ENCODE measurements around the gene LDLRAP1. TPM values are rescaled to one million over a fixed set of nuclear protein-coding genes. Genes with fewer than 3 reads are reported as not detected.

Gene LDLRAP1
- total and polyA plus RNA-seq, 2 of the 4 experiments (the other 2 are of a cell fraction): 4.5 to 14.4 TPM

DNA sequence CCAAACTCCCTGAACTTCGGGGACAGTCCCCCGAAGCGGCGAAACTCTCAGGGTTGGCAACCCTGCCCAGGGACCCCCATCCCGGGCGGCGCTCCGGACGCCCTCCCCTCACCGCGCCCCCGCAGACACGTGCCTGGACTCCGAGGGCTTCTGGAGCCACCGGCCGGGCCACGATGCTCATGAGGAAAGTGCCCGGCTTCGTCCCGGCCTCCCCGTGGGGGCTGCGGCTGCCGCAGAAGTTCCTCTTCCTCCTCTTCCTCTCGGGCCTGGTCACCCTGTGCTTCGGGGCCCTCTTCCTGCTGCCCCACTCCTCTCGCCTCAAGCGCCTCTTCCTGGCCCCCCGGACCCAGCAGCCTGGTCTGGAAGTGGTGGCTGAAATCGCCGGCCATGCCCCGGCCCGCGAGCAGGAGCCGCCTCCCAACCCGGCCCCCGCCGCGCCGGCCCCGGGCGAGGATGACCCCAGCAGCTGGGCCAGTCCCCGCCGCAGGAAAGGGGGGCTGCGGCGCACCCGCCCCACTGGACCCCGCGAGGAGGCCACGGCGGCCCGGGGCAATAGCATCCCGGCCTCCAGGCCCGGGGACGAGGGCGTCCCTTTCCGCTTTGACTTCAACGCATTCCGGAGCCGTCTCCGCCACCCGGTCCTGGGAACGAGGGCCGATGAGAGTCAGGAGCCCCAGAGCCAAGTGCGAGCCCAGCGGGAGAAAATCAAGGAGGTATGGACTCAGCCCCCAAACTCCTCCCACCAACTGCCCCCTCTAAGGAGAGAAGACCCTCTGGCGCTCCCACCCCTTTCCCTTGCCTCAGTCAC lies 74.4 kb downstream of the LDLRAP1 start:
- Histone ChIP-seq H4K20me1 (ENCODE audit: insufficient read depth, low read length) (peaks cover 17% of the 10 kb centered on the region; the same call in 1 of the 2 replicates), H2BK120ac (ENCODE audit: low read depth, low read length) (0 out of 2 replicates have a peak overlapping the region, but pooled peaks have one; percentile 1), H2BK5ac (ENCODE audit: low read depth, low read length, poor library complexity, severe bottlenecking) (no peak overlapping the region), H3K14ac (replicated peaks; ENCODE audit: low read depth, low read length) (peak overlapping the region; percentile 37; the same call in 1 of the 2 replicates), H3K36me3 (ENCODE audit: control insufficient read depth, insufficient read depth, low read length) (no peaks in the 10 kb centered on the region; the same call in 1 of the 2 replicates), H2AFZ (replicated peaks; ENCODE audit: low read length, poor library complexity) (peak overlapping the region; percentile 67), H3K4me3 (ENCODE audit: insufficient read depth, low read depth, low read length) (peak overlapping the region; percentile 69), H3K4ac (ENCODE audit: low read depth, low read length) (peak overlapping the region; percentile 27), H3K27me3 (ENCODE audit: control insufficient read depth, insufficient read depth, low read length) (peaks cover 10% of the 10 kb centered on the region), H3K9ac (ENCODE audit: low read depth, low read length) (peak overlapping the region; percentile 73), H3K18ac (ENCODE audit: low read depth, low read length) (peak overlapping the region; percentile 24; the same call in 1 of the 2 replicates), H4K5ac (ENCODE audit: low read depth, low read length) (peak overlapping the region; percentile 9; the same call in 1 of the 2 replicates), H3K79me1 (ENCODE audit: low read depth in 1 of 2, low read length in 2 of 2) (peaks cover 5 to 19% of the 10 kb centered on the region in 2 experiments; a peak in 2 of 4 replicates), H2AK5ac (ENCODE audit: low read depth, low read length) (peak overlapping the region; percentile 84), H3K27ac (ENCODE audit: insufficient read depth, low read length) (peak overlapping the region; percentile 46), H4K91ac (ENCODE audit: insufficient read depth, low read depth, low read length) (no peak overlapping the region), H2BK15ac (ENCODE audit: low read depth, low read length) (no peak overlapping the region), H2BK20ac (ENCODE audit: low read depth, low read length) (no peak overlapping the region), H3K4me2 (ENCODE audit: low read depth, low read length) (peak overlapping the region; percentile 96), H3K4me1 (ENCODE audit: control insufficient read depth, insufficient read depth, low read length) (peaks cover 7% of the 10 kb centered on the region; the same call in 1 of the 2 replicates), H3K9me3 (ENCODE audit: control insufficient read depth, insufficient read depth, low read length) (no peaks in the 10 kb centered on the region), H2AK9ac (replicated peaks; ENCODE audit: low read depth, low read length, poor library complexity) (peak overlapping the region; percentile 62), H4K8ac (ENCODE audit: low read depth in 2 of 2, low read length in 2 of 2) (peak overlapping the region in 1 of 2 experiments; percentile 15; a peak in 1 of 4 replicates), H3K56ac (ENCODE audit: extremely low read depth, insufficient read depth, low read length) (no peak overlapping the region), H3K9me1 (ENCODE audit: insufficient read depth, low read length) (0 out of 2 replicates have a peak, but pooled peaks cover 2% of the 10 kb centered on the region), H3K23ac (ENCODE audit: low read depth, low read length) (peak overlapping the region; percentile 80; the same call in 1 of the 2 replicates)
- intact Hi-C loops (cut with micrococcal nuclease): loop anchor here (1.0 to 5.0 kb wide), 4 partner anchors 49 to 179 kb away; no protein-coding TSS in a partner anchor
- TF ChIP-seq MAZ (IDR thresholded peaks at IDR 0.05; ENCODE audit: borderline replicate concordance, low read depth, low read length) (no peak), MAFK (IDR thresholded peaks at IDR 0.05; ENCODE audit: low read depth, low read length) (no peak), MXI1 (IDR thresholded peaks at IDR 0.05; ENCODE audit: borderline replicate concordance, low read depth, low read length) (no peak; the same call in 1 of the 2 replicates), CTCF (conservative IDR thresholded peaks at IDR 0.05; ENCODE audit: low read depth, low read length) (no peak), CEBPB (IDR thresholded peaks at IDR 0.05; ENCODE audit: low read depth, low read length) (no peak), RCOR1 (IDR thresholded peaks at IDR 0.05; ENCODE audit: insufficient replicate concordance, low read length) (no peak), SMC3 (IDR thresholded peaks at IDR 0.05; ENCODE audit: low read depth, low read length) (no peak), NFE2L2 (IDR thresholded peaks at IDR 0.05; ENCODE audit: low read depth, low read length) (no peak), RFX5 (IDR thresholded peaks at IDR 0.05; ENCODE audit: low read depth, low read length) (no peak), FOS (IDR thresholded peaks at IDR 0.05; ENCODE audit: low read depth, low read length) (no peak), RAD21 (IDR thresholded peaks at IDR 0.05; ENCODE audit: low read length) (no peak), CHD1 (IDR thresholded peaks at IDR 0.05; ENCODE audit: low read depth, low read length) (no peak)
- TF ChIP-seq, protein P1, sequence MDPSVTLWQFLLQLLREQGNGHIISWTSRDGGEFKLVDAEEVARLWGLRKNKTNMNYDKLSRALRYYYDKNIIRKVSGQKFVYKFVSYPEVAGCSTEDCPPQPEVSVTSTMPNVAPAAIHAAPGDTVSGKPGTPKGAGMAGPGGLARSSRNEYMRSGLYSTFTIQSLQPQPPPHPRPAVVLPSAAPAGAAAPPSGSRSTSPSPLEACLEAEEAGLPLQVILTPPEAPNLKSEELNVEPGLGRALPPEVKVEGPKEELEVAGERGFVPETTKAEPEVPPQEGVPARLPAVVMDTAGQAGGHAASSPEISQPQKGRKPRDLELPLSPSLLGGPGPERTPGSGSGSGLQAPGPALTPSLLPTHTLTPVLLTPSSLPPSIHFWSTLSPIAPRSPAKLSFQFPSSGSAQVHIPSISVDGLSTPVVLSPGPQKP (IDR thresholded peaks at IDR 0.05; ENCODE audit: borderline replicate concordance, low read depth, low read length): no peak
- ChIA-PET CTCF (interaction anchor here (1.1 to 1.9 kb wide), 3 partner anchors 10 to 185 kb away, joined by 4 to 5 read pairs (median 5); no protein-coding TSS in a partner anchor), POLR2A (ENCODE audit: unreplicated experiment) (no interaction called here)
- no TSS peak for BruUV-seq (replicated peaks)
- WGBS, 2 experiments (ENCODE audit: extremely low coverage in 2 of 2, insufficient read length in 1 of 2): 21% methylated on average over 24 of the region's 66 CpGs; no CpG with 5 or more reads in 1 of the 2 experiments
- in situ Hi-C loops (cut with MboI; ENCODE audit: low sequenced_read_pairs): no loop called here
- no peak for DNase-seq
- dilution Hi-C loops (cut with HindIII; ENCODE audit: low sequenced_read_pairs, unreplicated experiment): no loop called here
- no peak for ATAC-seq (ENCODE audit: low read depth)
